Activated T-cell treated with anti-CD3 and anti-CD28 coated beads for 1 hour (primary cell): Measurements from ENCODE around the gene LTBP4.
"Not testable (repeated sequence)": the region's sequence is repeated elsewhere in the genome, so short reads cannot be mapped to it uniquely, and the experiment has no call there.

ENCODE experiments used
- DNase-seq: peaks from one replicate; pipeline ENCODE4 v3.0.0-alpha.2; 2020; ENCODE audit warnings: low read depth

Gene LTBP4, protein sequence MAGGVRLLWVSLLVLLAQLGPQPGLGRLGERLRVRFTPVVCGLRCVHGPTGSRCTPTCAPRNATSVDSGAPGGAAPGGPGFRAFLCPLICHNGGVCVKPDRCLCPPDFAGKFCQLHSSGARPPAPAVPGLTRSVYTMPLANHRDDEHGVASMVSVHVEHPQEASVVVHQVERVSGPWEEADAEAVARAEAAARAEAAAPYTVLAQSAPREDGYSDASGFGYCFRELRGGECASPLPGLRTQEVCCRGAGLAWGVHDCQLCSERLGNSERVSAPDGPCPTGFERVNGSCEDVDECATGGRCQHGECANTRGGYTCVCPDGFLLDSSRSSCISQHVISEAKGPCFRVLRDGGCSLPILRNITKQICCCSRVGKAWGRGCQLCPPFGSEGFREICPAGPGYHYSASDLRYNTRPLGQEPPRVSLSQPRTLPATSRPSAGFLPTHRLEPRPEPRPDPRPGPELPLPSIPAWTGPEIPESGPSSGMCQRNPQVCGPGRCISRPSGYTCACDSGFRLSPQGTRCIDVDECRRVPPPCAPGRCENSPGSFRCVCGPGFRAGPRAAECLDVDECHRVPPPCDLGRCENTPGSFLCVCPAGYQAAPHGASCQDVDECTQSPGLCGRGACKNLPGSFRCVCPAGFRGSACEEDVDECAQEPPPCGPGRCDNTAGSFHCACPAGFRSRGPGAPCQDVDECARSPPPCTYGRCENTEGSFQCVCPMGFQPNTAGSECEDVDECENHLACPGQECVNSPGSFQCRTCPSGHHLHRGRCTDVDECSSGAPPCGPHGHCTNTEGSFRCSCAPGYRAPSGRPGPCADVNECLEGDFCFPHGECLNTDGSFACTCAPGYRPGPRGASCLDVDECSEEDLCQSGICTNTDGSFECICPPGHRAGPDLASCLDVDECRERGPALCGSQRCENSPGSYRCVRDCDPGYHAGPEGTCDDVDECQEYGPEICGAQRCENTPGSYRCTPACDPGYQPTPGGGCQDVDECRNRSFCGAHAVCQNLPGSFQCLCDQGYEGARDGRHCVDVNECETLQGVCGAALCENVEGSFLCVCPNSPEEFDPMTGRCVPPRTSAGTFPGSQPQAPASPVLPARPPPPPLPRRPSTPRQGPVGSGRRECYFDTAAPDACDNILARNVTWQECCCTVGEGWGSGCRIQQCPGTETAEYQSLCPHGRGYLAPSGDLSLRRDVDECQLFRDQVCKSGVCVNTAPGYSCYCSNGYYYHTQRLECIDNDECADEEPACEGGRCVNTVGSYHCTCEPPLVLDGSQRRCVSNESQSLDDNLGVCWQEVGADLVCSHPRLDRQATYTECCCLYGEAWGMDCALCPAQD (N-terminal part only)

GRCh38 chr19:40601134-40601974 lies at the start of gene LTBP4:
Gene LTBP4, plus strand, starts transcription at chr19:40601369. Its CDS starts 19 bp downstream, at chr19:40601388.
- no peak for DNase-seq

DNA sequence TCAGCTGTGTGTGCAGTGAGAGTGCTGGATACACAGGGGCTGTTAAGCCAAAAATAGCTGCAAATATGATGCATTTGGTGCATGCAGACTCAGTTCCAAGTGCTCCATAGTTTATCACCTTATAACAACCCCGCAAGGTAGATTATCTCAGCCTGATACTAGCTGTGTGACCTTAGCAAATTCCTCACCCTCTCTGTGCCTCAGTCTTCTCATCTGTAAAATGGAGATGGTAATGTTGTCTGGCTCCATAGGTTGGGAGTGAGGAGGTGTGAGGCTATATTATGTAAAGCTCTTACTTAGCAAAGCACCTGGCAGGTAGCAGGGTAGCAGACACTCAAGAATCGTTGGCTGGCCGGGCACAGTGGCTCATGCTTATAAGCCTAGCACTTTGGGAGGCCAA lies 48.3 kb upstream of the LTBP4 start:
- DNase-seq: no peak

DNA sequence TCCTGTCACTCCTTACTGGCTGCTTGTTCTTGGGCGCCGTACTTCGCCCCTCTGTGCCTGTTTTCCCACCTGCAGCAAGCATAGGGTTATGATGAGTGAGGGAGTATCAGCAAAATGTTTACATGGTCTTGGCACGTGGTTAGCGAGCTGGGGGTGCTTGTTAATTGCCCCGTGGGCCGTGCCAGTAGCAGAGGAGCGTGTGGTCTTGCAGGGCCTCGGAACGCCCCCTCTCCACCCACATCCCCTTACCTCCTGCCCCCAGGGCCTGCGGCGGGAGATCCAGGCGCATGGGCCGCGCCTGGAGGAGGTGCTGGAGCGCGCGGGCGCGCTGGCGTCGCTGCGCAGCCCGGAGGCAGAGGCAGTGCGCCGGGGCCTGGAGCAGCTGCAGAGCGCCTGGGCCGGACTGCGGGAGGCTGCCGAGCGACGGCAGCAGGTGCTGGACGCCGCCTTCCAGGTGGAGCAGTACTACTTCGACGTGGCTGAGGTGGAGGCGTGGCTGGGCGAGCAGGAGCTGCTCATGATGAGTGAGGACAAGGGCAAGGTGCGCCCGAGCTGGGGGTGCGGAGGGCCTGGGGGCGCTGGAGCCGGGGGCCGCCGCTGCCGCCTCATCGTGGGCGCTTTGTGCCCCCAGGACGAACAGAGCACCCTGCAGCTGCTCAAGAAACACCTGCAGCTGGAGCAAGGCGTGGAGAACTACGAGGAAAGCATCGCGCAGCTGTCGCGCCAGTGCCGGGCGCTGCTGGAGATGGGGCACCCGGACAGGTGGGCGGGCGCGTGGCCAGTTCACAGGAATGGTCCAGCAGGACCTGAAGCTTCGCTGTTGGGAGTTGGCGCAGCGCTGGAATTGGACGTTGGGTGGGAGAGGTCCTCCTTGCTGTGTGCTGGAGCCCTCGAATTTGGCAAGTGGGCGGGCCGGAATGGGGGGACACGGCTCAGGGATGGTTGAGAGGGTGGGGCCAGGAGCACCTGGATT lies 47.0 kb upstream of the LTBP4 start:
- no peak for DNase-seq

DNA sequence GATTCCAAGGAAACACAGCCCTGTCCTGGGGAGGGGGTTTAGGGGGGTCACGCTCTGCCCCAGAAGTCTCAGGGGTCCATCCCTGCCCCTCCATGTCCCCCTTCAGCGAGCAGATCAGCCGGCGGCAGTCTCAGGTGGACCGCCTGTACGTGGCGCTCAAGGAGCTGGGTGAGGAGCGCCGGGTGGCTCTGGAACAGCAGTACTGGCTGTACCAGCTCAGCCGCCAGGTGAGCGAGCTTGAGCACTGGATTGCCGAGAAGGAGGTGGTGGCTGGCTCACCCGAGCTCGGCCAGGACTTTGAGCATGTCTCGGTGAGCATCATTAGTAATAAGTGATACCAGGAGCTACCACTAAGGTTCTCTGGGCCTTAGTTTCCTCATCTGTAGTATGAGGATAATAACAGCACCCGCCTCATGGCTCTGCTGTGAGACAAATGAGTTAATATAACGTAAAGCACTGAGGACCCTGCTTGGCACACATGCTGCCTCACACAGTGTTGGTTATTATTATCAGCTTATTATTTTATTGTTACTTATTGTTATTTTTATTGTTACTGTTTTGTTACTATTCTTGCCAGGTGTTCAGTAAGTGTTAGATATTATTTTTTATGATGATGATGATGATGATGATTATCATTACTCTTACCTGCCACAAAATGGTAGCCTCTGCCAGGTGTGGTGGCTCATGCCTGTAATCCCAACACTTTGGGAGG lies 45.0 kb upstream of the LTBP4 start:
- DNase-seq: no peak

GRCh38 chr19:40556953-40557530 lies 44.1 kb upstream of the LTBP4 start:
- DNase-seq: no peak

- no peak for DNase-seq
These were observed 41.8 kb upstream of the LTBP4 start for GRCh38 chr19:40559394-40559793.

- no peak for DNase-seq
These were observed 41.1 kb upstream of the LTBP4 start for GRCh38 chr19:40560092-40560507.

- no peak for DNase-seq
These were observed 39.2 kb upstream of the LTBP4 start for GRCh38 chr19:40561947-40562346.

GRCh38 chr19:40564535-40564934 lies 36.6 kb upstream of the LTBP4 start:
- DNase-seq: not testable (repeated sequence)

- DNase-seq: no peak
These were observed 35.8 kb upstream of the LTBP4 start for GRCh38 chr19:40565355-40565754.

GRCh38 chr19:40565910-40566495 lies 35.2 kb upstream of the LTBP4 start:
- DNase-seq: no peak

GRCh38 chr19:40567040-40567749 lies 34.0 kb upstream of the LTBP4 start:
- no peak for DNase-seq

DNA sequence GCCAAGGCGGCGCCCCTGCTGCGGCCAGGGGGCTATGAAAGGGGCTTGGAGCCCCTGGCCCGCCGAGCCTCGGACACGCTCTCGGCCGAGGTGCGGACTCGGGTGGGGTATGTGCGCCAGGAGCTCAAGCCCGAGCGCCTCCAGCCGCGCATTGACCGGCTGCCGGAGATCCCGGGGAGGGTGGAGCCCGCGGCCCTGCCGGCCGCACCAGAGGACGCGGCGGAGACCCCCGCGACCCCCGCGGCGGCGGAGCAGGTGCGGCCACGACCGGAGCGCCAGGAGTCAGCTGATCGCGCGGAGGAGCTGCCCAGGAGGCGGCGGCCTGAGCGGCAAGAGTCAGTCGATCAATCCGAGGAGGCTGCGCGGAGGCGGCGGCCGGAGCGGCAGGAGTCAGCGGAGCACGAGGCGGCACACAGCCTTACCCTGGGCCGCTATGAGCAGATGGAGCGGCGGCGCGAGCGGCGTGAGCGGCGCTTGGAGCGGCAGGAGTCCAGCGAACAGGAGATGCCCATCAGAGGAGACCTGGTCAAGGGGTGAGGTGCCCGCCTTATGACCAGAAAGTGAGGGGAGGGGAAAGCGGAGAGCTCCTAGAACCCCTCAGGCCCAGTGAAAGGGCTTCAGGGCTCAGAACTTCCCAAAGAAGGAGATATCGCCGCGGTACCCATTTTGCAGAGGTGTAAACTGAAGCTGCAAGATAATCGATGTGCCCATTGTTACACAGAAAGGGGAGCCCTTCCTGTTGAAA lies 33.2 kb upstream of the LTBP4 start:
- DNase-seq: no peak

GRCh38 chr19:40570313-40571004 lies 30.7 kb upstream of the LTBP4 start:
- peak; percentile 90 for DNase-seq

DNA sequence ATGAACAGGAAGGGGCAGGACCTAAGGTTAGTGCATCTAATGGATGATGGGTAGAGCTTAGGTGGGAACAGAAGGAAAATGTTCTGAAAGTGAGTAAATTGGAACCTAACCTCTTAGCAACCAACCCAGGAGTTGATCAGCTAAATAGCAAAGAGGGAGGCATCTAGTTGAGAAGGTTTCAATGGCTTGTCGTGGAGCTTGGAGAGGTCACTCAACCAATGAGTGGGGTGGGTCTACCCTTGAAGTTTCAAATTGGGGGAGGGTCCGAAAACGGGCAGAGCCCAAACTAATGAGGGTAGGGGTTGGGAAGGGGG lies 30.2 kb upstream of the LTBP4 start:
- no peak for DNase-seq

DNA sequence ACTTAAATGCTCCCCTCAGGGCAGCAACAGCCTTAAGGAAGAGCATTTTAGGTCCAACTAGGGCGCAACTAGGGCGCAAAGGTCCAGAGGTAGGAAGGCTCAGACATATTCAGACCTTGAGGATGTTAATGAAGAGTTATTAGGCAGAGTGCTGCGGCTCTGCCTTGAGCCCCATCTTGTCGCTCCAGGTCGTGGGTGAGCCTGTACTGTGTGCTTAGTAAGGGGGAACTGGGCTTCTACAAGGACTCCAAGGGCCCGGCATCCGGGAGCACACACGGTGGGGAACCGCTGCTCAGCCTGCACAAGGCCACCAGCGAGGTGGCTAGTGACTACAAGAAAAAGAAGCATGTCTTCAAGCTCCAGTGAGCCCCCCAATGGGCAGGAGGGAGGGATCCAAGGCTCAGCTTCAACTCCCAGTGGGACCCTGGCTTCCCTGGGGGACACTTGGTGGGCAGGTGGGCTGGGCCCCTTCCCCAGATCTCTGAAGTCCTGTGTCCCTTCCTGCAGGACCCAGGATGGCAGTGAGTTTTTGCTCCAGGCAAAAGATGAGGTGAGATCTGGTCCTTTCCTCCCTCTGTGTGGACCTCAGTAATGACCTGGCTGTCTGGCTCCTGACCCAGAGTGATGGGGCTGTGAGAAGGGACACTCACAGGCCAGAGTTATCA lies 29.2 kb upstream of the LTBP4 start:
- no peak for DNase-seq
